Activated gamma-delta T cell (primary cell): ENCODE measurements around the gene TCL1A.
"Not testable (repeated sequence)": the region's sequence is repeated elsewhere in the genome, so short reads cannot be mapped to it uniquely, and the experiment has no call there.

ENCODE experiments used
- DNase-seq: peaks from one replicate; lab custom pipeline; 2025; lab: John Stamatoyannopoulos, UW

TCL1A gene

GRCh38 chr14:95677179-95677835 is 36.6 kb downstream of the TCL1A start:
- no peak for DNase-seq

- no peak for DNase-seq
Observed at GRCh38 chr14:95675486-95675885, 38.4 kb downstream of the TCL1A start.

- DNase-seq = no peak
Observed at GRCh38 chr14:95674613-95675012, 39.3 kb downstream of the TCL1A start.

- no peak for DNase-seq
Observed at GRCh38 chr14:95668235-95668772, 45.6 kb downstream of the TCL1A start.

GRCh38 chr14:95667249-95667693 is 46.7 kb downstream of the TCL1A start:
- no peak for DNase-seq

- DNase-seq = no peak
Observed at GRCh38 chr14:95666450-95666849, 47.5 kb downstream of the TCL1A start.

GRCh38 chr14:95665530-95665929 is 48.4 kb downstream of the TCL1A start:
- DNase-seq = not testable (repeated sequence)

- no peak for DNase-seq
Observed at GRCh38 chr14:95664546-95664945, 49.4 kb downstream of the TCL1A start.

- no peak for DNase-seq
Observed at GRCh38 chr14:95664066-95664465, 49.9 kb downstream of the TCL1A start.

- DNase-seq = no peak
Observed at GRCh38 chr14:95663226-95663797, 50.6 kb downstream of the TCL1A start.

GRCh38 chr14:95662376-95663186 is 51.3 kb downstream of the TCL1A start:
- no peak for DNase-seq

- no peak for DNase-seq
Observed at GRCh38 chr14:95660651-95661515, 53.0 kb downstream of the TCL1A start.

GRCh38 chr14:95659990-95660385 is 53.9 kb downstream of the TCL1A start:
- no peak for DNase-seq
